Mammary epithelial cell (primary cell): ENCODE results near the gene ZMIZ1.

Experiments used
- EZH2 ChIP-seq: IDR thresholded peaks from 2 replicates; pipeline ENCODE4 v1.6.1; 2012; ENCODE audit warnings: low read length, inconsistent platforms, borderline replicate concordance
- TF ChIP-seq, protein P1 (sequence below), 2 donors: IDR thresholded peaks in 1 of 2; conservative IDR thresholded peaks in 1 of 2; 2 replicates each; pipeline ENCODE4 v1.5.1; 2011 to 2012; ENCODE audit warnings: inconsistent platforms in 2 of 2, low read length in 2 of 2, mild to moderate bottlenecking in 2 of 2, control low read depth in 1 of 2, low read depth in 1 of 2; ENCODE audit not compliant: insufficient read depth in 1 of 2; ENCODE audit errors: extremely low read depth in 1 of 2

DNA sequence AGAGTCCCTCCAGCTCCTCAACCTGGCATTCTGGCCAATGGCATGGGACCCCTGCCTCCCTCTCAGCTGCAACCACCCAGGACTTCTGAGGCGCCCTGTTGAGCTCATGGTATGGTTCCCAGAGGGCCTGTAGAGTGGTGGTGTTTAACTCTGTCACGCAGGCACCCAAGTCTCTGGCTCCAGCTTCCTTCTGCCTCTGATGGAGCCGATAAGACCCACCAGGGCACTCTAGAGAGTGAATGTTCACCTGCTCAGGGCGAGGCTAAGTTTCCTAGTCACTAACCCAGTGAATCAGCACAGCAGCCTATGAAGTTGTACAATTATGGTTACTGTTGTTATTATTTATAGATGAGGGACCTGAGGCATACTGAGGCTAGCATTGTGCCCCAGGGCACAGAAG lies 120.4 kb downstream of the ZMIZ1 start:
- TF ChIP-seq, protein P1, sequence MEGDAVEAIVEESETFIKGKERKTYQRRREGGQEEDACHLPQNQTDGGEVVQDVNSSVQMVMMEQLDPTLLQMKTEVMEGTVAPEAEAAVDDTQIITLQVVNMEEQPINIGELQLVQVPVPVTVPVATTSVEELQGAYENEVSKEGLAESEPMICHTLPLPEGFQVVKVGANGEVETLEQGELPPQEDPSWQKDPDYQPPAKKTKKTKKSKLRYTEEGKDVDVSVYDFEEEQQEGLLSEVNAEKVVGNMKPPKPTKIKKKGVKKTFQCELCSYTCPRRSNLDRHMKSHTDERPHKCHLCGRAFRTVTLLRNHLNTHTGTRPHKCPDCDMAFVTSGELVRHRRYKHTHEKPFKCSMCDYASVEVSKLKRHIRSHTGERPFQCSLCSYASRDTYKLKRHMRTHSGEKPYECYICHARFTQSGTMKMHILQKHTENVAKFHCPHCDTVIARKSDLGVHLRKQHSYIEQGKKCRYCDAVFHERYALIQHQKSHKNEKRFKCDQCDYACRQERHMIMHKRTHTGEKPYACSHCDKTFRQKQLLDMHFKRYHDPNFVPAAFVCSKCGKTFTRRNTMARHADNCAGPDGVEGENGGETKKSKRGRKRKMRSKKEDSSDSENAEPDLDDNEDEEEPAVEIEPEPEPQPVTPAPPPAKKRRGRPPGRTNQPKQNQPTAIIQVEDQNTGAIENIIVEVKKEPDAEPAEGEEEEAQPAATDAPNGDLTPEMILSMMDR (conservative IDR thresholded peaks at IDR 0.05 in 1 of 2, IDR thresholded peaks at IDR 0.05 in 1 of 2; ENCODE audit: extremely low read depth in 1 of 2, insufficient read depth in 1 of 2, low read depth in 1 of 2, low read length in 2 of 2) = no peak
- TF ChIP-seq EZH2 = no peak
